Activated T-helper 2 cell treated with anti-CD3 and anti-CD28 coated beads, Interferon-gamma antibody, Interleukin-2, Interleukin-4, amounts not matched to agents 10 μg/mL and 5 μg/mL and 100 μg/mL, durations not matched to agents 14 hours and 24 hours and 36 hours (primary cell): Measurements from ENCODE around the gene HOMEZ. TPM values are rescaled to one million over a fixed set of nuclear protein-coding genes. Genes with fewer than 3 reads are reported as not detected.
"Not testable (repeated sequence)": the region's sequence is repeated elsewhere in the genome, so short reads cannot be mapped to it uniquely, and the experiment has no call there.

Source experiments
- DNase-seq: peaks from one replicate; pipeline ENCODE4 v3.0.0; 2021; ENCODE audit warnings: low spot score
- H3K27ac Mint-ChIP-seq: one replicate; pipeline ENCODE4 v1.8.0; 2021; ENCODE audit warnings: mixed read lengths
- H3K27me3 Mint-ChIP-seq: one replicate; pipeline ENCODE4 v1.8.0; 2021; ENCODE audit warnings: low read depth, mixed read lengths
- H3K36me3 Mint-ChIP-seq: one replicate; pipeline ENCODE4 v1.8.0; 2021; ENCODE audit warnings: low read depth, mixed read lengths
- H3K4me1 Mint-ChIP-seq: one replicate; pipeline ENCODE4 v1.8.0; 2021; ENCODE audit warnings: low read depth, mixed read lengths
- H3K4me3 Mint-ChIP-seq: one replicate; pipeline ENCODE4 v1.8.0; 2021; ENCODE audit warnings: low read depth, mild to moderate bottlenecking, moderate library complexity, mixed read lengths
- H3K9me3 Mint-ChIP-seq: one replicate; pipeline ENCODE4 v1.8.0; 2021; ENCODE audit warnings: mixed read lengths
- intact Hi-C: fragments of 100-400 bp; cut with micrococcal nuclease; formaldehyde crosslinking; loops from one replicate; pipeline ENCODE4 v1.15.1; 2023
- total RNA-seq: library from RNA; stranded (reverse); gene quantifications from 2 replicates; pipeline ENCODE4 v1.2.3, GENCODE V29; 2022

Gene HOMEZ
- total RNA-seq, 1 donor from 2014 or later, result 13.7 TPM

- no peaks in the 10 kb centered on the region for H3K4me1 Mint-ChIP-seq
- H3K36me3 Mint-ChIP-seq, result no peaks in the 10 kb centered on the region
- intact Hi-C loops, result no loop called here
- H3K4me3 Mint-ChIP-seq, result no peak overlapping the region
- H3K27me3 Mint-ChIP-seq, result peaks cover 25% of the 10 kb centered on the region
- no peaks in the 10 kb centered on the region for H3K9me3 Mint-ChIP-seq
- no peak for DNase-seq
- no peak overlapping the region for H3K27ac Mint-ChIP-seq
These were observed 40.6 kb downstream of the HOMEZ start for GRCh38 chr14:23245282-23245681.

DNA sequence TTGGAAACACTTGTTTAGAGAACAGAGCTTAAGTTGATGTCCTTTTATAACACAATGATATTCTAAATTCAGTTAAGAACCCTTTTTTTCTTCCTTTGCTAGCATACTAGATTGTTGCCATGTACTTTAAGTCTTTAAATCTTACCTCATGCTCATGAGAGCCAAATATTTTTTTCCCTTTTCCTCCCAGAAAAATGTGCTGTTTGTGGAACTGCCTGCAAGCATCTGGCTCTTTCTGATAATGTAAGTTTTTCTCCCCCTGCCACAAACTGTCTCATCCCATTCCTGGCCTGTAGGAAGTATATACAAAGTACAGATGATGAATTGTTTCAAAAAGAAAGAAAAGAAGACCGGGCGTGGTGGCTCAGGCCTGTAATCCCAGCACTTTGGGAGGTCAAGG lies 42.9 kb downstream of the HOMEZ start:
- Mint-ChIP-seq H3K9me3 (no peaks in the 10 kb centered on the region), H3K27ac (no peak overlapping the region), H3K36me3 (no peaks in the 10 kb centered on the region), H3K4me1 (no peaks in the 10 kb centered on the region), H3K4me3 (no peak overlapping the region), H3K27me3 (peaks cover 26% of the 10 kb centered on the region)
- intact Hi-C loops, result no loop called here
- no peak for DNase-seq

DNA sequence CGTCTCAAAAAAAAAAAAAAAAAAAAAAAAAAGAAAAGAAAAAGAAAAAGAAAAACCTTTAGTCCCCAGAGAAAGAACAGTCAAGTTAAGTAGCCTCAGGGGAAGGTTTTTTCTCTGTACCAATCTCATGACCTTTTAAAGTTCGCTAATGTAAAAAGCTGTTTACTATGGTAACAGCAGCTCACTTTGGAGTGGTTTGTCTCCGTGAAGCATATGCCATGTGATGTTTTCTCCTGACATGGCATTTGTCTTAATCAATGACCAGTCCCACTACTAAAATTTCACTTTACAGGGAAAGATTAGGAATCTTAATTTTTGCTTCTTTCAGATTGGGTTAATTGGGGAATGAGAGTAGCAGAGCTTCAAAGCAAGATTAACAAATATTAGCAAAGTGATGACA lies 43.9 kb downstream of the HOMEZ start:
- Mint-ChIP-seq H3K4me3 (no peak overlapping the region), H3K4me1 (peaks cover 6% of the 10 kb centered on the region), H3K36me3 (no peaks in the 10 kb centered on the region), H3K27me3 (peaks cover 32% of the 10 kb centered on the region), H3K9me3 (no peaks in the 10 kb centered on the region), H3K27ac (no peak overlapping the region)
- DNase-seq, result no peak
- intact Hi-C loops, result no loop called here

GRCh38 chr14:23241061-23241715 lies 44.7 kb downstream of the HOMEZ start:
- H3K9me3 Mint-ChIP-seq, H3K36me3 Mint-ChIP-seq, intact Hi-C loops, H3K4me1 Mint-ChIP-seq, DNase-seq, H3K27ac Mint-ChIP-seq, H3K4me3 Mint-ChIP-seq: not testable (repeated sequence)
- peaks cover 32% of the 10 kb centered on the region for H3K27me3 Mint-ChIP-seq

DNA sequence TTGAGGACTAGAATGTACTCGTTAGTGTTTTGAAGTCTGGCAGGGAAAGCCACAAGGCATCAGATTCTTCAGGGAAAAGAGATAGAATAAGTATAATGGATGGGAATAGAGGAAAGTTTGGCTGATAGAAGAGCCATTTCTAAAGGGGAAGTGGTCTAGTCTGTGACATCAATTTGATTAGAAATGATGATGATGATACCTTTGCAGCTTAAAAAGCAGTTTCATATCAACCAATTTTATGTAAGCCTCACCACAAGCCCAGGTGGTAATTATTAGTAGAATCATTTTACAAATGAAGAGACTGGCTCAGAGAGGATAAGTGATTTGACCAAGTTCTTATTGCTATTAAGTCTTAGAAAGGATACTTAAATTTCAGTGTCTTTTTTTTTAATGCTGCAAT lies 45.3 kb downstream of the HOMEZ start:
- Mint-ChIP-seq H3K4me1 (peaks cover 6% of the 10 kb centered on the region), H3K4me3 (no peak overlapping the region), H3K9me3 (no peaks in the 10 kb centered on the region), H3K27ac (no peak overlapping the region), H3K27me3 (peaks cover 31% of the 10 kb centered on the region), H3K36me3 (no peaks in the 10 kb centered on the region)
- no peak for DNase-seq
- intact Hi-C loops, result no loop called here

DNA sequence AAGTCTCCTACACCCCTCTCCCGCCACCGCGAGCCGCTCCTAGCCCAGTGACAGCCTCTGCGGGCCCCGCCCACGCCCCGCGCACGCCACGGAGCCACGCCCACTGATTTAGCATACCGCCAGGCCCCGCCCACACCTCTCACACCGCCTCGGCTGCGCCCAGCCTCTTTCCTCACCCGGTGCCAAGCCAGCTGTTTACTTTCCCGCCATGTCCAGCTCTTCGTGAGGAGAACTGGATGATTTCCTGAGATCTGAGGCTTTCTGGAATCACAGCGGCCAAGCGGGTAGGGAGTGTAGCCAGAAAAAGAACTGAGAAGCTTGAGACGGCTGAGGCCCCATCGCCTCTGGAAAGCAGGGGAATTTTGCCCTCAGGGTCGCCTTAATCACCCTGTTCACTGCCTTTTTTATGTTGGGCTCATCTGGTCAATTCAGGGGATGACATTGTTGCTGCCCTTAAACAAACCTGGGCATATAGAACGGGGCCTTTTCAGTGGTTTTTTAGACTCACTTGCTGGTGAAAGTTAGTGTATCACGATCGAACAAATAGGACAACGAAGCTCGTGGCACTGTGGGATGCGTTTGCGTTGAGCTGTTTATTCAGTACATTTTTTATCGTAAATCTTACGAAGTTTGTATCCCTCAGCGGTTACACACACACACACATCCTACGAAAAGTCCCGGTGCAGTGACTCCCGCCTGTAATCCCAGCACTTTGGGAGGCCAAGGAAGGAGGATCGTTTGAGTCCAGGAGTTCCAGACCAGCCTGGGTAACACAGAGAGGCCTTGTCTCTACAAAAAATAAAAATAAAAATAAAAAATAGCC lies 47.9 kb downstream of the HOMEZ start, which contains the start of gene RNF212B:
Gene RNF212B, plus strand, starts transcription at position 165 of the 823 bp plus-strand sequence. CDS start 2,410 bp downstream, outside the sequence.
- Mint-ChIP-seq H3K4me3 (peak within 1 kb of the TSS; percentile 33), H3K4me1 (peaks cover 6% of the 10 kb centered on the region), H3K36me3 (no peaks in the 10 kb centered on the region), H3K27ac (no peak within 1 kb of the TSS), H3K9me3 (no peaks in the 10 kb centered on the region), H3K27me3 (peaks cover 23% of the 10 kb centered on the region)
- intact Hi-C loops, result no loop called here
- peak; percentile 79 for DNase-seq

GRCh38 chr14:23232241-23232808 lies 53.6 kb downstream of the HOMEZ start:
- H3K9me3 Mint-ChIP-seq, H3K36me3 Mint-ChIP-seq, intact Hi-C loops, H3K4me3 Mint-ChIP-seq, H3K4me1 Mint-ChIP-seq, DNase-seq, H3K27ac Mint-ChIP-seq, H3K27me3 Mint-ChIP-seq: not testable (repeated sequence)

DNA sequence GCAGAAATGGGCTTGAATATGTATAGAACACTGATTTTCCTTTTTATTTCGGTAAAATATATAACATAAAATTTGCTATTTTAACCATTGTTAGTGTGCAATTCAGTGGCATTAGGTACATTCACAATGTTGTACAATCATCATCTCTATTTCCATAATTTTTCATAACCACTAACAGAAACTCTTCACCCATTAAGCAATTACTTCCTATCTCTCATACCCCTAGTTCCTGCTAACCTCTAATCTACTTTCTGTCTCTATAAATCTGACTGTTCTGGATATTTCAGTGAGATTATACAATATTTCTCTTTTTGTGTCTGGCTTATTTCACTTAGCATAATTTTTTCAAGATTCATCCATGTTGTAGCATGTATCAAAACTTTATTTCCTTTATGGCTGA lies 57.1 kb downstream of the HOMEZ start:
- no peaks in the 10 kb centered on the region for H3K36me3 Mint-ChIP-seq
- no peak overlapping the region for H3K4me3 Mint-ChIP-seq
- no peak for DNase-seq
- H3K27ac Mint-ChIP-seq, result no peak overlapping the region
- no peaks in the 10 kb centered on the region for H3K9me3 Mint-ChIP-seq
- no peaks in the 10 kb centered on the region for H3K4me1 Mint-ChIP-seq
- intact Hi-C loops, result no loop called here
- peaks cover 14% of the 10 kb centered on the region for H3K27me3 Mint-ChIP-seq

- intact Hi-C loops, result no loop called here
- Mint-ChIP-seq H3K4me1 (no peaks in the 10 kb centered on the region), H3K36me3 (no peaks in the 10 kb centered on the region), H3K27ac (no peak overlapping the region), H3K27me3 (peaks cover 20% of the 10 kb centered on the region), H3K4me3 (no peak overlapping the region), H3K9me3 (no peaks in the 10 kb centered on the region)
- no peak for DNase-seq
These were observed 58.4 kb downstream of the HOMEZ start for GRCh38 chr14:23227566-23227965.

GRCh38 chr14:23224958-23225357 lies 61.0 kb downstream of the HOMEZ start:
- intact Hi-C loops, H3K9me3 Mint-ChIP-seq, H3K36me3 Mint-ChIP-seq, H3K27ac Mint-ChIP-seq, DNase-seq, H3K4me1 Mint-ChIP-seq, H3K4me3 Mint-ChIP-seq: not testable (repeated sequence)
- H3K27me3 Mint-ChIP-seq, result peaks cover 35% of the 10 kb centered on the region

Other genes with a start within 250 kb of the HOMEZ start
- gene PSMB11, start 243.9 kb downstream of the HOMEZ start, total RNA-seq, result not detected in 2 replicates
- gene CDH24, start 228.6 kb downstream of the HOMEZ start, total RNA-seq, result 1.4 and 2.1 TPM in 2 replicates
- 209 and 213 TPM in 2 replicates for gene ACIN1, start 191.0 kb downstream of the HOMEZ start, total RNA-seq
- 57.7 and 65.2 TPM in 2 replicates for gene C14orf119, start 190.6 kb downstream of the HOMEZ start, total RNA-seq
- not detected in 2 replicates for gene CIROP, start 181.1 kb downstream of the HOMEZ start, total RNA-seq
- gene CEBPE, start 166.9 kb downstream of the HOMEZ start, total RNA-seq, result not detected in 2 replicates
- gene SLC7A8, start 102.5 kb downstream of the HOMEZ start, total RNA-seq, result 5.3 and 5.4 TPM in 2 replicates
- not detected in 2 replicates for gene RNF212B, start 48.2 kb downstream of the HOMEZ start, total RNA-seq
- 20.3 and 21.3 TPM in 2 replicates for gene PPP1R3E, start 16.7 kb upstream of the HOMEZ start, total RNA-seq
- gene BCL2L2, start 20.7 kb upstream of the HOMEZ start, total RNA-seq, result 9.3 and 10.1 TPM in 2 replicates
- 241 and 259 TPM in 2 replicates for gene PABPN1, start 35.3 kb upstream of the HOMEZ start, total RNA-seq
- gene SLC22A17, start 66.8 kb upstream of the HOMEZ start, total RNA-seq, result 2.9 and 3.2 TPM in 2 replicates
- gene EFS, start 79.0 kb upstream of the HOMEZ start, total RNA-seq, result not detected in 2 replicates
- gene IL25, start 86.7 kb upstream of the HOMEZ start, total RNA-seq, result not detected in 2 replicates
- gene CMTM5, start 90.9 kb upstream of the HOMEZ start, total RNA-seq, result not detected in 2 replicates
- 0.11 and 0.14 TPM in 2 replicates for gene MYH6, start 122.1 kb upstream of the HOMEZ start, total RNA-seq
- gene MYH7, start 149.5 kb upstream of the HOMEZ start, total RNA-seq, result 0.02 TPM in 1 of 2 replicates, not detected in the other
- 65.6 and 65.7 TPM in 2 replicates for gene NGDN, start 183.6 kb upstream of the HOMEZ start, total RNA-seq